ENCODE results near the gene SPEF1. TPM values are rescaled to one million over a fixed set of nuclear protein-coding genes. Genes with fewer than 3 reads are reported as not detected.

Gene SPEF1
- not detected in 2 replicates for total RNA-seq

DNA sequence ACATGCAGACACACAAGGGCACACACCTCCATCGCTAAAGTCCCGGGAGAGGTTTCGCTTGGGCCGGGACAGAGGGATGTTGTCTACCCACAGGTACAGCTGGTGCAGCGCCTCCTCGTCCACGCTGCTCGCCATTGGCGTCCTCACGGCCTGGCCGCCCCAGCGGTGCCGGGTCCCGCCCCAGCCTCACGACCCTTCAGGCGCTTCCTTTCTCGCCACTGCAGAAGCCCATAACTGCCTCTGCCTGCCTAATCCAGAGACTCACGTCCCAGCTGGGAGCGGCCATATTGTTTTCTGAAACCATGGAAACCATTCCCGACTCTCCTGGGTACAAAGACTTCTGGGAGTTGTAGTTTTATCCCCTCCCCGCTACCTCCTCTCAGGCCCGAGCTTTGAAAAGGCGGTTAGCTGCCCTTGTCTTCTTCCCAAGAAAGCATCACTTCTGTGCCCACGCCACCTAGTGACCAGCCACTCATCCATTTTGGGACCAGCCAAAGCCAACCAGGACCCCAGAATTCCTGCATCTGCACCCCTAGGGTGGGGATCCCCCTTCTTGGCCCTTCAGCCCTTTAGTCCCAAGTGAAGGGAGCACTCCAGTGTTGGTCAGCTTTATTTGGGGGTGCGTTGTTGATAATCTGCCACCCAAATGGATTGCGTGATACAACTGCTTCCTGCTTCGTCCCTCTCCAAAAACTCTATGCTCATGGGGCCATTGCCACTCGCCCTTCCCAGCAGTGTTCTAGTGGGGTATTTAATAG is at the start of gene SPEF1:
TSS of gene SPEF1 (minus strand) at position 296 of the 758 bp plus-strand sequence. CDS start at position 135, 161 bp downstream.

DNA sequence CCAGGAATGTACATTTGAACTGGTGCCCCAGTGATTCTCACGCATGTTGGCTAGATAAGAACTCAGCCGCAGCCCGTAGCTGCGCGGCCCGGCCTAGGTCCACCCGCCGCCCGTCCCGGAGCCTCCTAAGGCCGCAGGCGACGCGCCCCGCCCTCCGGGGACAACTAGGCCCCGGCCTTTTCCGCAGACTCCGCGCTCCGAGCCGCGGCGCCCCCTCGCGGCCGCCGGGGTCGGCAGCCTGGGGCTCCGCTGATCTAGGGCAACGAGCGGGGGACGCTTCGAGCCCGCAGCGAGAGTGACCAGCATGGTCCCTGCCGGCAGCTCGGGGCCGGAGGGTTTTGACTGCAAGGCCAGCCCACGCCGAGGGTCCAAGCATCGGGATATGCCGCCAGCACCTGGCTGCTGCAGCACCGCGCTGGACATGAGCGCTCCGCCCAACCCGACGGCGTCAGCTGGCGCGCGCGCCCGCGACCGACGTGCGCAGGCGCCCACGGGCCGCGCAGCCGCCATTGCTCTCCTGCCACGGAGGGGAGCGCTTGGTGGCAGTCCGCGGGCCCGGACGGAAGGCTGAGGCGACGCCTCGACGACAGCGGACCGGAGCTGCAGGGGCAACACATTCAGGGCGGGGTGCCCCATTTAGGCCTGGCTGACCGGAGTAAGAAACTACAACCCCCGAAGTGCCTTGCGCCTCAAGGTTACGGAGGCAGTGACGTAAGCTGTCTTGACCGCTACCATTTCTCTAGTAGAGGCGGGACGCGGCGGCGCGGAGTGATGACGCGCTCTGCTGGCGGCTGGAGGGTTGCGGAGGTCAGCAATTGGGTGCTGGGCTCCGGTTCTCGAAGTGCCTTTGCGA is 39.0 kb upstream of the SPEF1 start, which contains the start of gene AP5S1:
TSS of gene AP5S1 (plus strand) at position 500 of the 853 bp plus-strand sequence. CDS start 1,571 bp downstream, outside the sequence.

GRCh38 chr20:3795511-3796468 is 14.5 kb upstream of the SPEF1 start, which contains the start of gene CDC25B:
Gene CDC25B, plus strand, starts transcription at chr20:3796310. Its CDS starts 222 bp downstream, at chr20:3796532.

GRCh38 chr20:3786665-3787323 is 5.5 kb upstream of the SPEF1 start, which contains the start of gene CENPB:
Gene CENPB, minus strand, starts transcription at chr20:3786740. Its CDS starts 257 bp downstream, at chr20:3786483.

GRCh38 chr20:3767427-3768341 is 13.6 kb downstream of the SPEF1 start, which contains the start of gene ADISSP:
Gene ADISSP, minus strand, starts transcription at chr20:3767753. Its CDS starts 7,653 bp downstream, at chr20:3760100.

DNA sequence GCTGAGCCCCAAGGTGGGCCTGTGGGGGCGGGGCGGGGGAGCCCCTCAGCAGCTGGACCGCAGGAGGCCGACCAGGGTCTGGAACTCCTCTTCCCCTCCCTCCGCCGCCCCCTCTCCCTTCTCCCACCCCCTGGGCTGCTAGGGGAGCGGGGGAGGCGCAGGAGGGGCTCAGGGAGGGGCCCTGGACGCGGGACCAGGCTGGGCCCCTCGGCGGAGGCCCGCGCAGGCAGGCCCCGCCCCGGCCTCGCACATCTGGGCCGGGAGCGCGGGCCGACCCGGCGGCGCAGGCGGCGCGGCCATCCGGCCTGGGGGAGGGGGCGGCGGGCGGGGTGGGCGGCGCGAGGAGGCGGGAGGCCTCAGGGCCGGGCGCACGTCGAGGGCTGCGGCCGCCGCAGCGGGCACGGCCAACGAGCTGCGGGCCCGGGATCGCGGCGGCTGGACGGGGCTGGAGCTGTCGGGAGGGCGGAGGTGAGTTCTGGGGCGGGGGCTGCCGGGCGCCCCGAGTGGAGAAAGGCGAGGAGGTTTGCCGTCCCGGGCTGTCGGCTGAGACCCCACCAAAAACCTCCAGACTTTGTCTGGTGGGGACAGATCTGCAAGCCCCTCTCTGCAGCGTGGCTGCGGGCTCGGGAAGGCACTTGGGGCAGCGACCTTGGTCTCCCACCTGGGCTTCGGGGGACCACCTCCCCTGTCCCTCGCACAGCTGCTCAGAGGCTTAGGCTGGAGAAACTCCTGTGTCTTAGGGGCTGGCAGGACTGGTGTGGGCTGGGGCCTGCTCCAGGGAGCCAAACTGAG is 48.7 kb downstream of the SPEF1 start, which contains the start of gene HSPA12B:
TSS of gene HSPA12B (plus strand) at position 359 of the 792 bp plus-strand sequence. CDS start 5,990 bp downstream, outside the sequence.

Other genes starting within 250 kb of the SPEF1 start
- not detected in 2 replicates for gene GFRA4, start 118.0 kb downstream of the SPEF1 start, total RNA-seq
- 0.32 and 0.76 TPM in 2 replicates for gene ADAM33, start 99.4 kb downstream of the SPEF1 start, total RNA-seq
- not detected in 2 replicates for gene SIGLEC1, start 68.8 kb downstream of the SPEF1 start, total RNA-seq
- gene HSPA12B, start 48.8 kb downstream of the SPEF1 start, total RNA-seq, result 3.9 and 16.3 TPM in 2 replicates
- 20.2 and 29.6 TPM in 2 replicates for gene ADISSP, start 13.7 kb downstream of the SPEF1 start, total RNA-seq
- 96.8 and 118 TPM in 2 replicates for gene CENPB, start 5.3 kb upstream of the SPEF1 start, total RNA-seq
- 10.7 and 14.9 TPM in 2 replicates for gene CDC25B, start 14.9 kb upstream of the SPEF1 start, total RNA-seq
- 10.7 and 16.4 TPM in 2 replicates for gene AP5S1, start 39.1 kb upstream of the SPEF1 start, total RNA-seq
- 12.0 and 12.9 TPM in 2 replicates for gene MAVS, start 65.4 kb upstream of the SPEF1 start, total RNA-seq
- 60.7 and 88.1 TPM in 2 replicates for gene PANK2, start 107.9 kb upstream of the SPEF1 start, total RNA-seq
- 1.5 and 1.6 TPM in 2 replicates for gene RNF24, start 234.1 kb upstream of the SPEF1 start, total RNA-seq